ENCODE results near the gene PRRT2.

DNA sequence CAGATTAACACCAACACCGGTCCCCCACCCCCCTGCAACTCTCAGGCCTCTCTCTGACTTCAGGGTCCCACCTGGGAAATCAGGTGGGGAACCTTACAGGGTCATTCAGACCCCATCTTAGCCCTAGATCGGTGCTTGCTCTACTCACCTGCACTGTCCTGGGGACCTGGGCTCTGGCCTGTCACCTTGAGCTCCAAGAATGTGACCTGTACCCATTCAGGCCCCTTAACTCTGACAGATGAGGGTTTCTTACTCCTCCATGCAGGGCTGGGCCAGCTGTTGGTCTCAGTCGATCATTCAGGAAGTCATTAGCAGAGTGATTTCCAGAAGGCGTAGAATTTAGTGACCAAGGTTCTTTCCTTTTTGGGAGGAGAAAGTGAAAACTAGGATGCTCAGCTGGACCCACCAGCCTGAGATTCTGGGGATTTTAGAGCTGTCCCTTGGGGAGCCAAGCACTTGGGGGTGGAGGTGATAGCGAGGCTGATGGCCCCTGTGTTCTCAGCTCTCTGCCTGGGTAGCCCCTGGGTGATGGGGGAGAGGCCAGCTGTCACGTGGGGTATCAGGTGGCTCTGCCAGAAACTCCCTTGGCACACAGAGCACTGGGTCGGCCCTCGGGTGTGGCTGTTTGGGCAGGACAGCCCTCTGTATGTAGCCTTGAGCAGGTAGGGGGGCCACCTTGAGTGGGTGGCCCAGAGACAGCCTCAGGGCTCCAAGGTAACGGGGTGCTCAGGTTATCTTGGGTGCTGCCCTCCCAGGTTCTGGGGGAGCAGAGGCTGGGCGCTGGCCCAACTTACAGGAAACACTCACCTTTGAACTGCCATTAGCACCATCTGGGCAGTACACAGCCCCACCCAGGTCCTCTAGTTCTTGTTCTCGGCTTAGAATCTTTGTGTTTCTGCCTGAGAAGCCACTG lies 9.0 kb downstream of the PRRT2 start:
- TF ChIP-seq, protein P1, sequence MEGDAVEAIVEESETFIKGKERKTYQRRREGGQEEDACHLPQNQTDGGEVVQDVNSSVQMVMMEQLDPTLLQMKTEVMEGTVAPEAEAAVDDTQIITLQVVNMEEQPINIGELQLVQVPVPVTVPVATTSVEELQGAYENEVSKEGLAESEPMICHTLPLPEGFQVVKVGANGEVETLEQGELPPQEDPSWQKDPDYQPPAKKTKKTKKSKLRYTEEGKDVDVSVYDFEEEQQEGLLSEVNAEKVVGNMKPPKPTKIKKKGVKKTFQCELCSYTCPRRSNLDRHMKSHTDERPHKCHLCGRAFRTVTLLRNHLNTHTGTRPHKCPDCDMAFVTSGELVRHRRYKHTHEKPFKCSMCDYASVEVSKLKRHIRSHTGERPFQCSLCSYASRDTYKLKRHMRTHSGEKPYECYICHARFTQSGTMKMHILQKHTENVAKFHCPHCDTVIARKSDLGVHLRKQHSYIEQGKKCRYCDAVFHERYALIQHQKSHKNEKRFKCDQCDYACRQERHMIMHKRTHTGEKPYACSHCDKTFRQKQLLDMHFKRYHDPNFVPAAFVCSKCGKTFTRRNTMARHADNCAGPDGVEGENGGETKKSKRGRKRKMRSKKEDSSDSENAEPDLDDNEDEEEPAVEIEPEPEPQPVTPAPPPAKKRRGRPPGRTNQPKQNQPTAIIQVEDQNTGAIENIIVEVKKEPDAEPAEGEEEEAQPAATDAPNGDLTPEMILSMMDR (IDR thresholded peaks at IDR 0.05), result no peak
- TF ChIP-seq POLR2A (IDR thresholded peaks at IDR 0.05) (peak; percentile 88), EP300 (IDR thresholded peaks at IDR 0.05; ENCODE audit: low read depth) (peak; percentile 6), POLR2AphosphoS5 (IDR thresholded peaks at IDR 0.05) (peak; percentile 80 to 92 (median 88))

Data from transverse colon (tissue), 4 donors.